ENCODE results near the gene EXPH5. TPM values are rescaled to one million over a fixed set of nuclear protein-coding genes. Genes with fewer than 3 reads are reported as not detected.

The EXPH5 gene
- total and polyA plus RNA-seq, 2 donors (not counting 3 experiments of a cell fraction or from before 2014, with no cell fraction given) = 0.03 to 0.09 TPM

DNA sequence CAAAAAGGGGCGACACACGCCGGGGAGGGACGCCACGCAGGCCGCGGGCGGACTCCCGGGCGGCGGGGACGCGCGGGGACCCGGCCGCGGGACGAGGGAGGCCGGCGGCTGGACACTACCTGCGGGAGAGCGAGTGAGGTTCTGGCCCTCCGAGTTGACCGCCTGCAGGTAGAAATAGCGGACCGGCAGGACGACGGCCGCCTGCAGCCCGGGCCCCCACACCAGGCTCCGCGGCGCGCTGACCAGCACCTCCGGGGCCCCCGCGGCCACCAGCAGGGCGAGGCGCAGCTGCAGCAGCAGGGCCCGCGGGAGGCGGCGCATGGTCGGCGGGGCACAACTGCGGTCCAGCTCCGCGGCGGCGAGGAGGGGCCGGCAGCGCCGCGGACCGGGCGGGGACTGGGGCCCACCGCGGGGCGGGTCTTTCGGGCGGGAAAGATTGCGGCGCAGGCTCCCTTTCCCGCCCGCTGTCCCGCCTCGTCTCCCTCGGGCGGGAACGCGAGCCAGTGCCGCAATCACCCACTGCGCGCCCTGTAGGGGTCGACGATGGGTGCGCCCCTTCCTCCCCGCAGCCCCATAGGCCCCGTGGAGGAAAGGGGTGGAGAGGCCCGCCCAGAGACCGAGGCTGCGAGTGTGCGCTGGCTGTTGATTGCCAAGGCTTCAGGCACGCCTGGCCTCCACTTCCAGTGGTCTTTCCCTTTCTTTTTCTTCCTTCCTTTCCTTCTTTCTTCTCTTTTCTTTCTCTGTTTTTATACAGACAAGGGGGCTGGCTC is 95.3 kb downstream of the EXPH5 start, which contains the start of gene POGLUT3:
Gene POGLUT3, minus strand, starts transcription at position 339 of the 770 bp plus-strand sequence. Its CDS starts 18 bp downstream, at position 321.
- TF ChIP-seq, protein P1, sequence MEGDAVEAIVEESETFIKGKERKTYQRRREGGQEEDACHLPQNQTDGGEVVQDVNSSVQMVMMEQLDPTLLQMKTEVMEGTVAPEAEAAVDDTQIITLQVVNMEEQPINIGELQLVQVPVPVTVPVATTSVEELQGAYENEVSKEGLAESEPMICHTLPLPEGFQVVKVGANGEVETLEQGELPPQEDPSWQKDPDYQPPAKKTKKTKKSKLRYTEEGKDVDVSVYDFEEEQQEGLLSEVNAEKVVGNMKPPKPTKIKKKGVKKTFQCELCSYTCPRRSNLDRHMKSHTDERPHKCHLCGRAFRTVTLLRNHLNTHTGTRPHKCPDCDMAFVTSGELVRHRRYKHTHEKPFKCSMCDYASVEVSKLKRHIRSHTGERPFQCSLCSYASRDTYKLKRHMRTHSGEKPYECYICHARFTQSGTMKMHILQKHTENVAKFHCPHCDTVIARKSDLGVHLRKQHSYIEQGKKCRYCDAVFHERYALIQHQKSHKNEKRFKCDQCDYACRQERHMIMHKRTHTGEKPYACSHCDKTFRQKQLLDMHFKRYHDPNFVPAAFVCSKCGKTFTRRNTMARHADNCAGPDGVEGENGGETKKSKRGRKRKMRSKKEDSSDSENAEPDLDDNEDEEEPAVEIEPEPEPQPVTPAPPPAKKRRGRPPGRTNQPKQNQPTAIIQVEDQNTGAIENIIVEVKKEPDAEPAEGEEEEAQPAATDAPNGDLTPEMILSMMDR (IDR thresholded peaks at IDR 0.05; ENCODE audit: extremely low read depth in 1 of 2, insufficient read depth in 1 of 2, low read depth in 1 of 2, low read length in 2 of 2) = peak in 1 of 2 donors; percentile 2
- peak; percentile 58 for TF ChIP-seq POLR2A (IDR thresholded peaks at IDR 0.05; ENCODE audit: low read depth, low read length)
- TF ChIP-seq FOS (IDR thresholded peaks at IDR 0.05; ENCODE audit: borderline replicate concordance, insufficient read depth, low read length) = no peak
- peak; percentile 76 for TF ChIP-seq POLR2AphosphoS5 (IDR thresholded peaks at IDR 0.05; ENCODE audit: insufficient read depth, low read depth, low read length)
- no peaks in the 10 kb centered on the region for H3K9me1 ChIP-seq (replicated peaks; ENCODE audit: control insufficient read depth, extremely low read depth, insufficient read depth, low read length)
- H3K4me3 ChIP-seq (replicated peaks in 1 of 3; ENCODE audit: insufficient read depth in 1 of 3, low read depth in 1 of 3, low read length in 3 of 3) = peak within 1 kb of the TSS; percentile 26 to 71 (median 48)
- dilution Hi-C loops (cut with MboI; ENCODE audit: extremely low pct_ligation_motif_present, low sequenced_read_pairs) = no loop called here
- H3K9me3 ChIP-seq (replicated peaks; ENCODE audit: control insufficient read depth, insufficient read depth, low read length) = no peaks in the 10 kb centered on the region
- peaks cover 10% of the 10 kb centered on the region for H3K4me1 ChIP-seq (ENCODE audit: control insufficient read depth, extremely low read depth, insufficient read depth, low read length)
- H3K79me2 ChIP-seq (ENCODE audit: control insufficient read depth, insufficient read depth, low read length) = peaks cover 13% of the 10 kb centered on the region
- FAIRE-seq = no peak
- H3K36me3 ChIP-seq (ENCODE audit: control insufficient read depth in 2 of 2, extremely low read depth in 1 of 2, insufficient read depth in 2 of 2, low read length in 2 of 2) = no peaks in the 10 kb centered on the region
- H4K20me1 ChIP-seq (replicated peaks; ENCODE audit: control insufficient read depth, extremely low read depth, insufficient read depth, low read length) = no peaks in the 10 kb centered on the region
- ChIA-PET CTCF (no interaction called here), POLR2A (interaction anchor here (0.6 kb wide), 1 partner anchor 32 kb away, joined by 3 read pairs; no protein-coding TSS in a partner anchor)
- intact Hi-C loops (cut with micrococcal nuclease) = loop anchor here (2.0 to 5.0 kb wide), 4 partner anchors 95 to 376 kb away; partner anchors contain the start of genes ACAT1 and EXPH5
- H3K9ac ChIP-seq (replicated peaks; ENCODE audit: extremely low read depth, insufficient read depth, low read length) = peak within 1 kb of the TSS; percentile 89
- H3K27ac ChIP-seq (ENCODE audit: insufficient read depth, low read depth, low read length) = peak within 1 kb of the TSS; percentile 81
- H3K27me3 ChIP-seq (ENCODE audit: control insufficient read depth in 2 of 2, insufficient read depth in 2 of 2, low read length in 2 of 2) = no peaks in the 10 kb centered on the region
- no TSS peak for BruUV-seq (replicated peaks)
- H3K4me2 ChIP-seq (ENCODE audit: insufficient read depth, low read length) = peak within 1 kb of the TSS; percentile 86
- peak within 1 kb of the TSS; percentile 91 for H2AFZ ChIP-seq (ENCODE audit: low read depth, low read length)
- peak; percentile 58 for DNase-seq (ENCODE audit: low read depth, low spot score)
